ENCODE data around the gene TIGD1.

Gene TIGD1

DNA sequence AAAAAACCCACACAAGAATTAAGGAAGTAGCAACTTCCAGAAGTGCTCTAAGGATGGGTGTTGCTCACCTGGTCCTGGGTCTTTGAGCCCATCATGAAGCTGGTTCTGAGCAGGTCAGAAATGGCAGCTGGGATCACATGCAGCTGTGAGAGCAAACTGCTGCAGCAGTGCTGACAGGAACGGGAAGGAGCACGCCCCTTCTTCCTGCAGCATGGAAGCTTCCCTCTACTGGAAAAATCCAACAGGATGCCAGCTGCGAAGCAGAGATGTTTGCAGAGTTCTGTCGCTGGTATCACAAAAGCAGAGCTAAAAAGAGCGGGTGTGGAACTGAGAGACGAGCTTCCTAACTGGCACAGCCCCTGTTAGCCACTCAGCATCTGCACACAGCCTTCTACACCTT is 33.9 kb upstream of the TIGD1 start:
- Histone ChIP-seq H3K27me3 (ENCODE audit: control insufficient read depth in 1 of 2, insufficient read depth in 2 of 2, low read length in 2 of 2) (no peaks in the 10 kb centered on the region), H3K9ac (ENCODE audit: low read depth in 1 of 2, low read length in 2 of 2) (no peak overlapping the region), H3K9me3 (ENCODE audit: control insufficient read depth in 1 of 2, low read length in 2 of 2) (no peaks in the 10 kb centered on the region), H3K4me1 (ENCODE audit: control insufficient read depth in 1 of 2, insufficient read depth in 2 of 2, low read length in 2 of 2) (peaks cover 0 to 24% of the 10 kb centered on the region in 2 donors), H3K27ac (ENCODE audit: low read depth, low read length) (no peak overlapping the region), H3K36me3 (ENCODE audit: control insufficient read depth in 1 of 2, insufficient read depth in 2 of 2, low read length in 2 of 2) (peaks cover 11 to 19% of the 10 kb centered on the region in 2 donors), H3K4me3 (ENCODE audit: low read depth in 1 of 2, low read length in 2 of 2) (no peak overlapping the region)

DNA sequence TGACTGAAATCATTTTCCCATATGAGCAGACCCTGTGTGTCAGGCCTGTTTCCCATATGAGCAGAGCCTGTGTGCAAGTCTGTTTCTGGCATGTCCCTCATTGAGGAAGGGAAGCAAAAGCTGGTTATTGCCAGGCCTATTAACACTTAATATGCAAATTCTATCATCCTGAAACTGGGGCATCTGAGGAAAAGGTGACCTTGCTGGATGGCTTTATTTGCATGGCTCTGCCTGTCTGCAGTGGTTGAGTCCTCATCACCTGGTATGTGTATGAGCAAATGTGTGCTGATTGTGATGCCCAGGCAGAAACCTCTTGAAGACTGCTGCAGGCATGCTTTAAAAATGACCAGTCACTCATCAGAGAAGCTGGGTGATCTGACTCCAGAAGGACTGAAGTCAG is 31.4 kb upstream of the TIGD1 start:
- Histone ChIP-seq H3K27ac (ENCODE audit: low read depth, low read length) (no peak overlapping the region), H3K36me3 (ENCODE audit: control insufficient read depth in 1 of 2, insufficient read depth in 2 of 2, low read length in 2 of 2) (peaks cover 11 to 31% of the 10 kb centered on the region in 2 donors), H3K4me1 (ENCODE audit: control insufficient read depth in 1 of 2, insufficient read depth in 2 of 2, low read length in 2 of 2) (peaks cover 0 to 14% of the 10 kb centered on the region in 2 donors), H3K27me3 (ENCODE audit: control insufficient read depth in 1 of 2, insufficient read depth in 2 of 2, low read length in 2 of 2) (no peaks in the 10 kb centered on the region), H3K9me3 (ENCODE audit: control insufficient read depth in 1 of 2, low read length in 2 of 2) (no peaks in the 10 kb centered on the region), H3K4me3 (ENCODE audit: low read depth in 1 of 2, low read length in 2 of 2) (no peak overlapping the region), H3K9ac (ENCODE audit: low read depth in 1 of 2, low read length in 2 of 2) (no peak overlapping the region)

GRCh38 chr2:232580648-232580981 is 30.3 kb upstream of the TIGD1 start:
- Histone ChIP-seq H3K4me1 (ENCODE audit: control insufficient read depth in 1 of 2, insufficient read depth in 2 of 2, low read length in 2 of 2) (peaks cover 0 to 14% of the 10 kb centered on the region in 2 donors), H3K9me3 (ENCODE audit: control insufficient read depth in 1 of 2, low read length in 2 of 2) (no peaks in the 10 kb centered on the region), H3K9ac (ENCODE audit: low read depth in 1 of 2, low read length in 2 of 2) (no peak overlapping the region), H3K27me3 (ENCODE audit: control insufficient read depth in 1 of 2, insufficient read depth in 2 of 2, low read length in 2 of 2) (no peaks in the 10 kb centered on the region), H3K4me3 (ENCODE audit: low read depth in 1 of 2, low read length in 2 of 2) (no peak overlapping the region), H3K27ac (ENCODE audit: low read depth, low read length) (no peak overlapping the region), H3K36me3 (ENCODE audit: control insufficient read depth in 1 of 2, insufficient read depth in 2 of 2, low read length in 2 of 2) (peaks cover 11 to 31% of the 10 kb centered on the region in 2 donors)

- Histone ChIP-seq H3K4me3 (ENCODE audit: low read depth in 1 of 2, low read length in 2 of 2) (no peak overlapping the region), H3K4me1 (ENCODE audit: control insufficient read depth in 1 of 2, insufficient read depth in 2 of 2, low read length in 2 of 2) (peaks cover 0 to 14% of the 10 kb centered on the region in 2 donors), H3K9ac (ENCODE audit: low read depth in 1 of 2, low read length in 2 of 2) (no peak overlapping the region), H3K36me3 (ENCODE audit: control insufficient read depth in 1 of 2, insufficient read depth in 2 of 2, low read length in 2 of 2) (peaks cover 19 to 42% of the 10 kb centered on the region in 2 donors), H3K9me3 (ENCODE audit: control insufficient read depth in 1 of 2, low read length in 2 of 2) (no peaks in the 10 kb centered on the region), H3K27ac (ENCODE audit: low read depth, low read length) (no peak overlapping the region), H3K27me3 (ENCODE audit: control insufficient read depth in 1 of 2, insufficient read depth in 2 of 2, low read length in 2 of 2) (no peaks in the 10 kb centered on the region)
These were observed 28.3 kb upstream of the TIGD1 start for GRCh38 chr2:232578626-232579025.

DNA sequence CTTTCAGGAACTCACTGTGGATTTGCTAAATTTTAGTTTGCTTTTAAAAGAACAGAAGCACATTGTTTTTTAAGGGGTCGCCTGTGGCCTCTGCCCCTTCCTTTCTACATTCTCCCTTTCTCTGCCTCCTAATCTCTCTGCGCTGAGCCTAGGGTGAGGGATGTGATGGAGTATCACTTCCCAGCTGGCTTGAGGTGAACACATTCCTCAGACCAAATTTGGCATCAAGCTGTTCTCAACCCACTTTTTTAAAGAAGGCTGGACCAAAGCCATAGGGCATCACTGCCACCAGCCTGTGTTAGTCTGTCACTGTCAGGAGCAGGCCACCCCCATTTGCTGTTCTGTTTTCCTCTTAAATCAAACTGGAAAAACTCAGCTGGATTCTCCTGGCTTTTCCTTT is 27.5 kb upstream of the TIGD1 start:
- no peak overlapping the region for H3K9ac ChIP-seq (ENCODE audit: low read depth in 1 of 2, low read length in 2 of 2)
- no peaks in the 10 kb centered on the region for H3K27me3 ChIP-seq (ENCODE audit: control insufficient read depth in 1 of 2, insufficient read depth in 2 of 2, low read length in 2 of 2)
- H3K9me3 ChIP-seq (ENCODE audit: control insufficient read depth in 1 of 2, low read length in 2 of 2), result no peaks in the 10 kb centered on the region
- H3K4me3 ChIP-seq (ENCODE audit: low read depth in 1 of 2, low read length in 2 of 2), result no peak overlapping the region
- H3K27ac ChIP-seq (ENCODE audit: low read depth, low read length), result no peak overlapping the region
- H3K4me1 ChIP-seq (ENCODE audit: control insufficient read depth in 1 of 2, insufficient read depth in 2 of 2, low read length in 2 of 2), result peaks cover 0 to 16% of the 10 kb centered on the region in 2 donors
- peaks cover 22 to 40% of the 10 kb centered on the region in 2 donors for H3K36me3 ChIP-seq (ENCODE audit: control insufficient read depth in 1 of 2, insufficient read depth in 2 of 2, low read length in 2 of 2)

GRCh38 chr2:232576995-232577394 is 26.6 kb upstream of the TIGD1 start:
- Histone ChIP-seq H3K27me3 (ENCODE audit: control insufficient read depth in 1 of 2, insufficient read depth in 2 of 2, low read length in 2 of 2) (no peaks in the 10 kb centered on the region), H3K9ac (ENCODE audit: low read depth in 1 of 2, low read length in 2 of 2) (no peak overlapping the region), H3K9me3 (ENCODE audit: control insufficient read depth in 1 of 2, low read length in 2 of 2) (no peaks in the 10 kb centered on the region), H3K4me1 (ENCODE audit: control insufficient read depth in 1 of 2, insufficient read depth in 2 of 2, low read length in 2 of 2) (peaks cover 0 to 19% of the 10 kb centered on the region in 2 donors), H3K4me3 (ENCODE audit: low read depth in 1 of 2, low read length in 2 of 2) (no peak overlapping the region), H3K27ac (ENCODE audit: low read depth, low read length) (no peak overlapping the region), H3K36me3 (ENCODE audit: control insufficient read depth in 1 of 2, insufficient read depth in 2 of 2, low read length in 2 of 2) (peaks cover 27 to 45% of the 10 kb centered on the region in 2 donors)

DNA sequence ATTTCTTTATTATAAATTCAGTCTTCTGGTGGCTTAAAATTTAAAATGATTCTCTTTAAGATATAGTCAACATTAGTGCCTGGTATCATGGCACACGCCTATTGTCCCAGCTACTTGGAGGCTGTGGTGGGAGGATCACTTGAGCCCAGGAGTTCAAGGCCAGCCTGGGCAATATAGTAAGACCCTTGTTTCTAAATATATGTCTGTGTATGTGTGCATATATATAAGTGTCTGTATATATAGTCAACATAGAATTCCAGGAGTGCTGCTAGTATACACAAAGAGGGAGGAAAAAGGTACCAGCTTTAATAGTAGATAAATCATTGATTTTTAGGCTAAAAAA is 25.0 kb upstream of the TIGD1 start:
- Histone ChIP-seq H3K9ac (ENCODE audit: low read depth in 1 of 2, low read length in 2 of 2) (no peak overlapping the region), H3K36me3 (ENCODE audit: control insufficient read depth in 1 of 2, insufficient read depth in 2 of 2, low read length in 2 of 2) (peaks cover 21 to 51% of the 10 kb centered on the region in 2 donors), H3K27me3 (ENCODE audit: control insufficient read depth in 1 of 2, insufficient read depth in 2 of 2, low read length in 2 of 2) (no peaks in the 10 kb centered on the region), H3K9me3 (ENCODE audit: control insufficient read depth in 1 of 2, low read length in 2 of 2) (no peaks in the 10 kb centered on the region), H3K4me1 (ENCODE audit: control insufficient read depth in 1 of 2, insufficient read depth in 2 of 2, low read length in 2 of 2) (peaks cover 0 to 12% of the 10 kb centered on the region in 2 donors), H3K4me3 (ENCODE audit: low read depth in 1 of 2, low read length in 2 of 2) (no peak overlapping the region), H3K27ac (ENCODE audit: low read depth, low read length) (no peak overlapping the region)

DNA sequence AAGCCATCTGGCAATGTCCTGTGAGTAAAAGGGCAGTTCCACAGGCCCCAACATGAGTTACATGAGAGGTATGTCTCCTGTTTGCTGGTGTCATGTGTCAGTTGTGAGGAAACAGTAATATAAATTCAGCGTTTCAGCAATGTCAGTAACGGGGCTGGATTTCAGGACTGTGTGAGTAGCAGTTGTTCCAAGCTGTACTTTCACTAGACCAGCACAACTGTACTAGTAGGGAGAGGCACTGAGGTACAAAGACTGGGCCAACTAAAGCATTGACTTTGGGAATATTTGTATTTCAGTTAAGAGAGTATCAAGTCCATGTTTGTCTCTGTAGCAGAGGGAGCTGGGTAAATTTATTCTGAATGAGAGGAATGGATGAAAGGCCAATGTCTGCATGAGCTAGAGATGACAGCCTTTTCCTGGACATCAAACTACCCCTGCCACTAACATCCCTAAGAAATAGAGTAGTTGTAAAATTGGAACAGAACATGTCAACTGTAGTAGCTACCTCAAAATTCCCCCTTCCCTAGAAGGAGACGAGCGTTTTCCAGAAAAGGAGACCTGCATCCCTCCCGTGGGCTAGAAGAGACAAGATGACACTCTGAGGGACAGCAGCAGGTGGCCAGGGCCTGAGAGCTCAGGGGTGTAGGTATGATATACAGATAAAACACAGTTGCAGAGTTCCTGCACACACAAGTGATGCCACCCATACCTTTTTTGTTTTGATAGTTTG is 24.5 kb upstream of the TIGD1 start:
- no peak overlapping the region for H3K9ac ChIP-seq (ENCODE audit: low read depth in 1 of 2, low read length in 2 of 2)
- no peaks in the 10 kb centered on the region for H3K9me3 ChIP-seq (ENCODE audit: control insufficient read depth in 1 of 2, low read length in 2 of 2)
- peaks cover 23 to 56% of the 10 kb centered on the region in 2 donors for H3K36me3 ChIP-seq (ENCODE audit: control insufficient read depth in 1 of 2, insufficient read depth in 2 of 2, low read length in 2 of 2)
- H3K4me1 ChIP-seq (ENCODE audit: control insufficient read depth in 1 of 2, insufficient read depth in 2 of 2, low read length in 2 of 2), result peaks cover 0 to 10% of the 10 kb centered on the region in 2 donors
- no peak overlapping the region for H3K27ac ChIP-seq (ENCODE audit: low read depth, low read length)
- H3K27me3 ChIP-seq (ENCODE audit: control insufficient read depth in 1 of 2, insufficient read depth in 2 of 2, low read length in 2 of 2), result no peaks in the 10 kb centered on the region
- H3K4me3 ChIP-seq (ENCODE audit: low read depth in 1 of 2, low read length in 2 of 2), result no peak overlapping the region

DNA sequence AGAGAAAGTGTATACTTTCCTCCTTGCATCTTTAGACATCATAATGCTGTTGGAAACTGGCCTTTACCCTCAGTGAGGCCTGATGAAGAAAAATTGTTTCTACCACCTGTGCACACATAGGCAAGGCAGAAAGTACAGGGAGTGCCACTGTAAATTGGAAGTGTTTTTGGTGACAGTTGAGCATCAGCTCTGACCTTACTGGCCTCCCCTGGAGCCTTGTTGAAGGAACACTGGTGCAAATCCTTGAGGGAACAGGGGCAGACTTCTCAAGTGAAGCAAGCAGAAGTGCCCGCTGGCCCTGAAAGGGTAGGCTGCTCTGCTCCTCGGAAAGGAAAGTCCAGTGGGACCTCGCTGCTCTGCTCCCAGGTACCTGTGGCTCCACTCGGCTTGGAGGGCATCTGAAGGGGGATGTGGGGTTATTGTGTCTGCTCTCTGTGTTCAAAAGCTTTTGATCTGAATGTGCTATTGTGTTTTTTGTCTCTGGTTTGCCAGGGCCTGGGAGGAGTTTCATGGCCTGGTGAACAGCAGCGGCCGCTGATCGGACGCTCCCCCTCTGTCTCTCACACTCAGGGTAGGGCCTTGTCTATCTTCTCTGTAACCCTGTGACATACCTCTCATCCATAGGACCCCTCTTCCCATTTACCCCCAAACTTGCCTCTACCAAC is 23.5 kb upstream of the TIGD1 start:
- peaks cover 32 to 65% of the 10 kb centered on the region in 2 donors for H3K36me3 ChIP-seq (ENCODE audit: control insufficient read depth in 1 of 2, insufficient read depth in 2 of 2, low read length in 2 of 2)
- H3K4me1 ChIP-seq (ENCODE audit: control insufficient read depth in 1 of 2, insufficient read depth in 2 of 2, low read length in 2 of 2), result peaks cover 0 to 5% of the 10 kb centered on the region in 2 donors
- H3K4me3 ChIP-seq (ENCODE audit: low read depth in 1 of 2, low read length in 2 of 2), result no peak overlapping the region

DNA sequence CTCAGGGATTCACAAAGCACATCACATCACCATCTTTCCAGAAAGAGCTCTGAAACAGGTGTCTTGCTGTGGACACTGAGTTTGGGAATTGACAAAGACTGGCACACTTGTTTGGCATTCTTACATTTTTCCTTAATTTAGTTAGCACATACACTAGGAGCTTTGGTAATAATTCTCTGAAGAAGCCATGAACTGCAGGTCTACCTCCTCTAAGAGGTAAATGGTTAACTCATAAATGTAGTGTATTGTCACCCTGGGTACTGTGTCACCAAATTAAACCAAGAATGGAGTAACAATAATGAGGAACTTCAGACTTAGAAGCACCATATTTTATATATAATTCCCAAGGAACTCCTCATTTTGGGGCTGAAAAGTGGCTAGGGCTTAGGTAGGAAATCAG is 22.7 kb upstream of the TIGD1 start:
- peaks cover 39 to 74% of the 10 kb centered on the region in 2 donors for H3K36me3 ChIP-seq (ENCODE audit: control insufficient read depth in 1 of 2, insufficient read depth in 2 of 2, low read length in 2 of 2)
- no peak overlapping the region for H3K27ac ChIP-seq (ENCODE audit: low read depth, low read length)
- H3K9ac ChIP-seq (ENCODE audit: low read depth in 1 of 2, low read length in 2 of 2), result no peak overlapping the region
- no peaks in the 10 kb centered on the region for H3K9me3 ChIP-seq (ENCODE audit: control insufficient read depth in 1 of 2, low read length in 2 of 2)
- H3K4me3 ChIP-seq (ENCODE audit: low read depth in 1 of 2, low read length in 2 of 2), result no peak overlapping the region
- H3K27me3 ChIP-seq (ENCODE audit: control insufficient read depth in 1 of 2, insufficient read depth in 2 of 2, low read length in 2 of 2), result no peaks in the 10 kb centered on the region
- peaks cover 0 to 5% of the 10 kb centered on the region in 2 donors for H3K4me1 ChIP-seq (ENCODE audit: control insufficient read depth in 1 of 2, insufficient read depth in 2 of 2, low read length in 2 of 2)

More for the DNA sequence above, 23.5 kb upstream of the TIGD1 start:
- no peak overlapping the region for H3K27ac ChIP-seq (ENCODE audit: low read depth, low read length)
- H3K9me3 ChIP-seq (ENCODE audit: control insufficient read depth in 1 of 2, low read length in 2 of 2), result no peaks in the 10 kb centered on the region
- H3K27me3 ChIP-seq (ENCODE audit: control insufficient read depth in 1 of 2, insufficient read depth in 2 of 2, low read length in 2 of 2), result no peaks in the 10 kb centered on the region
- no peak overlapping the region for H3K9ac ChIP-seq (ENCODE audit: low read depth in 1 of 2, low read length in 2 of 2)
